IPS-11a (cell line): Measurements from ENCODE around the gene FAM163A.
A peak's percentile ranks its signal among the peaks of the same experiment; 100 is the strongest.
"Not testable (repeated sequence)": the region's sequence is repeated elsewhere in the genome, so short reads cannot be mapped to it uniquely, and the experiment has no call there.

Experiments used
- H3K4me3 ChIP-seq: one replicate; pipeline ENCODE4 v1.5.1; 2013; ENCODE audit warnings: low read depth, low read length, control low read depth

Gene FAM163A

DNA sequence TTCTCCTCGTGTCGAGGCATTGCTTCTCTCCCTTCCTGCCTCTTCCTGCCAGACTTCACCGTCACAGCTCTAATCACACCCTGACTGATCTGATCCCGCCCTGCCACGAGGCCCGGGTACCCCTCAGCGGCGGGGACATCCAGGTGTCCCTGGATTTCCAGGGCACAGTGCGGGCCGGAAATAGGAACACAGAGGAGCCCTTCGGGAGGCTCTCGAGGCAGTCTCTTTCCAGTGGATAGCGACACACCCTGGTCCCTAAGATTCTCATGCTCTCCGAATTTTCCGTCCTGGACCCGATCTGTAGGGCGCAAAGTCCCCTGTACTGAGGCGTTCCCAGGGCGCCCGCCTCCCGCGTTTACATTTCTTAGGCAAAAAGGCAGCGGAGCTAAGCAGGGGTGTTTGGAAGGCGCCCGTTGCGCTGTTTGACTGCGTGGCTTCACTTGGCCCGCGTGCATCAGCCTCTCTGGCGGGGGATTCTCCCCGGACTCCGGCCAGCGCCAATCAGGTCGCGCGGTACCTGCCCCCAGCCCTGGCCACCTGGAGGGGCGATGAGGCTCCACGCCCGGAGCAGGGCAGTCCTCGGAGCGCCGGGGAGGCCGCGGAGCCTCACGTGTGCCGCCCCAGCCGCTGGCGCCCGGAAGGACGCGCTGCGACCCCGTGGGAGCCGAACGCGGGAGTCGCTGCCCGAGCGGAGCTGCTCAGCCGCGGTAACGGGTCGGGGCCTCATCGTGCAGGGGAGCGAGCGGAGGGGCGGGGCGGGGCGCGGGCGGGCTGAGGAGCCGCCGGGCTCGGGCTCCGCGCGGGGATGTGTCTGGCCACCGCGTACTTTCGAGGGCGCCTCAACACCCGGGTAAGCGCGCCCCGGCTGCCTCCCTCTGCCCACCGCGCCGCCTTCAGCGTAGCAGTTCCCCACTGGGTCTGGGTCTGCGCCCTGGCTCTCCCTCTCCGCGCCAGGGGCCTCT lies at the start of gene FAM163A:
Gene FAM163A (plus strand): TSS at position 575 of the 962 bp plus-strand sequence. CDS start 69,807 bp downstream, outside the sequence.
- peak within 1 kb of the TSS; percentile 24 for H3K4me3 ChIP-seq

DNA sequence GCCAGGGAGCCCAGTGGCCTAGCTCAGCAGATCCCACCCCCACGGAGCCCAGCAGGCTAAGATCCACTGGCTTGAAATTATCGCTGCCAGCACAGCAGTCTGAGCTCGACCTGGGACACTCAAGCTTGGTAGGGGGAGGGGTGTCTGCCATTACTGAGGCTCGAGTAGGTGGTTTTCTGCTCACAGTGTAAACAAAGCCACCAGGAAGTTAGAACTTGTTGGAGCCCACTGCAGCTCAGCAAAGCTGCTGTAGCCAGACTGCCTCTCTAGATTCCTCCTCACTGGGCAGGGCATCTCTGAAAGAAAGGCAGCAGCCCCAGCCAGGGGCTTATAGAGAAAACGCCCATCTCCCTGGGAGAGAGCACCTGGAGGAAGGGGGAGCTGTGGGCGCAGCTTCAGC lies 48.6 kb upstream of the FAM163A start:
- not testable (repeated sequence) for H3K4me3 ChIP-seq

DNA sequence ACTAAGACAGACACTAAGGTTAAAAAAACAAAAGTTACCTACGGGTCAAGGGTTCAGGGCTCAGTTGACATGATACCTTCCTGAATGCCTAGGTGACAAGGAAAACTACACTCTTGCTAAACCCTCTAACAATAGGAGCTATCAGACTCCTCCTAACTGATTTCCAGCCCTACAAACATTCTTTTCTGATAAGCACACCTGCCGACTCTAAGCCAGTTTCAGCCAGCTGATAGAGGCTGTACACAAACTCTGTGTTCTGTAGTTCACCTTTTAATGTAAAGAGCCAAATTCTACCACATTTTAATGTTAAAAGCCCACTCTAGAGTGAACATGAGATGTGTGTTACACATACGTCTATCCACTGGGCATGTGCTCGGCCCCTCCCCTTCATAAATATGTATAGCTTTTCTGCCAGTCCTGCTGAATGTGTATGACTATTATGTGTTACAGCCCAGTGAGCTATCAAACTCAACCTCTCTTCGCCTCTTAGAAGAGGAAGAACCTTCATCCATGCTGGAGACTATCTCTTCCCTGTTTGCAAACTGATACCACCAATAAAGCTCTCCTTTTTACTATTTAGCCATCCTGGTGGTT lies 40.0 kb upstream of the FAM163A start:
- H3K4me3 ChIP-seq: no peak overlapping the region

DNA sequence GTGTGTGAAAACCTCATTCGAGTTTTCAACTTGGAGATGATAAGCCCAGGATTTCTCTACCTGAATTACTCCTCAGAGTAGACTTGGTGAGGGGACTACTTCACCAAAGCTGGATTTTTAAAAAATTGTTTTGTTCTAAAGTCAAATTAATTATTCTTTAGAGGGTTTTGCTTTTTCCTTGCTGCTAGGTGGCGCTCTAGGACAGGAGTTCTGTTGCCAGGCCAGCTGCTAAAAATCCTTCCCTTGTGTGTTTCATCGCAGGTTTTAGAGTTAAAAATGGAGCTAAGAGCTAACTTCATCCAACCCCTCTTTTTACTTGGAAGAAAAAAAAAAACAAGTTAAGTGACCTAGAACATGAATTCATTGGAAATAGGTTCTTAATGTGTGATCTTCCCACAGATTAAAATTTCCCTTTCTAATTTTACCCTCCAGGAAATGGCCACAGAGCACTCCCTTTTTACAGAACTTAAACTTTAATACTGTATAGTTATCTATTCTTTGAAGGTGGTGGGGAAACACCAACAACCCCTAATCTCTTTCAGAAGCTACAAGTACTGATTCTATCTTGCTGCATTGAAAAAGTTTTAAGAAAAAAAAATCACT lies 36.7 kb upstream of the FAM163A start:
- H3K4me3 ChIP-seq: no peak overlapping the region

DNA sequence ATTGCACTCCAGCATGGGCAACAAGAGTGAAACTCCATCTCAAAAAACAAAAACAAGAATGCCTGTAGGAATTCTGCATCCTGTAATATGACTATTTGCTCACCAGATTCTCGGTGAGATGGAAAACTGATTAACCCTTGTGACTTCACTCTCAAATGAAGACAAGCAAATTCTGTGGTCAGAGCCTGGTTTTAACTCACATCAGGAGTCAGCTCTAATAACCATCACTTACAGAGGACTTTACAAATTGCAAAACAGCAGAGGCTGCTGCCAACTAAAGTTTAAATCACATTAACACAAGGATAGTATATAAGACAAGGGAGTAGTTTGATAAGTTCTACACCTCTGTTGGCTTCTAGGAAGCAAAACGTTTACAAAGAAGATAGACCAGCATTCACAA lies 35.7 kb upstream of the FAM163A start:
- H3K4me3 ChIP-seq: no peak overlapping the region

DNA sequence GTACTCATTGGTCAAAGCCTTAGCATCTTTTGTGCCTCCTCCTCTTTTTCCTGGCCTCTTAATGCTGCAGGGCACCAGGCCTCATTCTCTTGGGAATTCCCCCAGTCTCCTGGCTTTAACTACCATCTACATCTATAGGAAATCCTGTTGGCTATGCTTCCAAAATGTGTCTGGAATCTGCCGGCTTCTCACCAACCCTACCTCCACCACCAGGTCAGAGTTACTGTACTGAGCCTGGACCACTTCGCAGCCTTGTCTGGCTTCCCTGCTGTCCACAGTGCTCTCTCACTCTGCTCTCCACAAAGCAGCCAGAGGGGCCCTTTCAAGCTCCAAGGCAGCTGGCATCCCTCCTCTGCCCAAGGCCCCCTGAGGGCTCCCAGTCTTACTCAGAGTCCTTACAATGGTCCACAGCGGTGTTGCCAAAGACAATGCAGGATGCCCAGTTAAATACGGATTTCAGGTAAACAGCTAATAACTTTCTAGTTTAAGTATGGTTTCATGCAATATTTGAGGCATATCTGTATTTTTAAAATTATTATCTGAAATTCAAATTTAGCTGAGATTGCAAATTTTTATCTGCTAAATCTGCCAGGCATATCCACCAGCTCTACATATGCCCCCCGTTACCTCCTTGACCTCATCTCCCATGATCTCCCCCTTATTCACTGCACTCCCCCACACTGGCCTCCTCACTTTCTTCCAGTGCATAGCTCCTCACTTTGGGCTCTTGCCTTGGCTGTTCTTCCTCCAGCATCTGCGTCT lies 34.5 kb upstream of the FAM163A start:
- no peak overlapping the region for H3K4me3 ChIP-seq

DNA sequence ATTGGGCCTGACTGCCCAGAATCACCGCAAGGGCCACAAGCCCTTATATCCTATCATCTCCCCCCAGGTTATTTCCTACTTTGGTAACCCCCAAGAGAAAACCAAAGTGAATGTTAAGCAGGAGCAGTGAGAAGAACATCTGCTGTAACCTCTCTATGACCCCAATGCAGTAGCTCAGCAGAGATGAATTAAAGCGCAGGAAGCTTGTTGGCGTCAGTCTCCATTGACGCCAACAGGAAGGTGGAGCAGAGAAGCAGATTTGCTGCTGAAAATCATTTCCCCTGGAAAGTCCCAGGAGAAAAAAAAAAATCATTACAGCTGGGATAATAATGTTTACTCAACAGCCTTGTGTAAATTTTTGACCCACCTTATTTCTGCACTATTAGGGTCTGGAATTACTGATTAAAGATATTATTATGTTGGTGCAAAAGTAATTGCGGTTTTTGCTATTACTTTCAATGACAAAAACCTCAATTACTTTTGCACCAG lies 33.2 kb upstream of the FAM163A start:
- no peak overlapping the region for H3K4me3 ChIP-seq

DNA sequence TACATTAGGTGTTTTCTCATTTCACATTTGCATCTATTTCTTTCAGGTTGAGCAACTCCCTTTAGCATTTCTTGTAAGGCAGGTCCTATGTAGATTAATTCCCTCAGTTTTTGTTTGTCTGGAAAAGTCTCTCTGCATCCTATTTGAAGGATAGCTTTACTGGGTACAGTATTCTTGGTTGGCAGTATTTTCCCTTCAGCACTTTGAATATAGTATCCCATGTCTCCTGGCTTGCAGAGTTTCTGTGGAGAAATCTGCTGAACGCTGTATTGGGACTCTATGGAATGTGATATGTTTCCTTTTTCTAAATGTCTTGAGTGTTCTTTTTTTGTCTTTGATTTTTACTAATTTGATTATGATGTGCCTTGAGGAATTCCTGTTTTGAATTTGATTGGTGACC lies 28.9 kb upstream of the FAM163A start:
- H3K4me3 ChIP-seq: no peak overlapping the region

DNA sequence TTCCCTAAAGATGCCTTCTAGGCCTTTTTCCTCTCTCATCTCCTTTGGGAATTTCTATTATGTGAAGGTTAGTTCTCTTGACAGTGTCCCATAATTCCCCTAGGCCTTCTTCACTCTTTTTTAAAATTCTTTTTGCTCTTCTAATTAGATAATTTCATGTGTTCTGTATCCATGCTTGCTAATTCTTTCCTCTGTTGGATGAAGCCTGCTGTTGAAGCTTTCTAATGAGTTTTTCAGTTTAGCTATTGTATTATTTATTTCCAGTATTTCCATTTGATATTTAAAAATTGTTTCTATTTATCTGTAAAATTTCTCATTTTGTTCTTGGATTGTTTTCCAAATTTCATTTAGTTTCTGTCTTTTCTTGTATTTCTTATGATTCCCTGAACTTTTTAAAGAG lies 28.5 kb upstream of the FAM163A start:
- H3K4me3 ChIP-seq: no peak overlapping the region

DNA sequence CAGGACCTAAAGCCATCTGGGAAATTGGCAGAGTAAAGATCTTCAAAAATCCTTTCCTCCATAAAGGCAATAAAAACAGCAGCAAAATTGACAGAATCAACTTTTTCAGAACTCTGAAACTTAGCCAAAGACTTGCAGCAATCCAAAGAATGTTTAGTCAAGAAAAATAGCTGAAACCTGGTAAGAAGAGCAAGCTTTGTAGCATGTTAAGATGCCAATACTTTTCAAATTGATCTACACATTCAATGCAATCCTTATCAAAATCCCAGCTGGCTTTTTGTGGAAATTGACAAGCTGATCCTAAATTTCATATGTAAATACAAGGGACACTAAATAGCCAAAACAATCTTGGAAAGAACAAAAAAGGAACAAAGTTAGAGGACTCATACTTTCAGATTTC lies 23.8 kb upstream of the FAM163A start:
- no peak overlapping the region for H3K4me3 ChIP-seq

DNA sequence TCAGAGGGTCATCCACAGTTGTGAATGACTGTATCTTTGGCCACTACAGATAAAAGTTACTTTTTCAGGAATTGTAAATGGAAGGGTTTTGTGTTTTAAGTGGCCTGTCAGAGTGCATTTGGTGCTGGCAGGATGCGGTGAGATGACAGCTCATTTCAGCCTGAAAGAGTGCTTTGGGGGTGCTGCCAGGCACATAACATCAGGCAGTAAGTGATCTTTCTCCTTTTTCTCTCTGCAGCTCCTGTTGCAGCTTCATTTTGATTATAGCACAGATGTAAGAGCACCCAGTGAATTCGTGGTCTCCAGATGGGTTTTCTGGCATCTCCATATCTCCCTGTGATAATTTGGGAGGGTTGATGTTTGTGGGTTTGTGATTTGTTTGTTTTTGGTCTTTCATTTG lies 14.8 kb upstream of the FAM163A start:
- no peak overlapping the region for H3K4me3 ChIP-seq

DNA sequence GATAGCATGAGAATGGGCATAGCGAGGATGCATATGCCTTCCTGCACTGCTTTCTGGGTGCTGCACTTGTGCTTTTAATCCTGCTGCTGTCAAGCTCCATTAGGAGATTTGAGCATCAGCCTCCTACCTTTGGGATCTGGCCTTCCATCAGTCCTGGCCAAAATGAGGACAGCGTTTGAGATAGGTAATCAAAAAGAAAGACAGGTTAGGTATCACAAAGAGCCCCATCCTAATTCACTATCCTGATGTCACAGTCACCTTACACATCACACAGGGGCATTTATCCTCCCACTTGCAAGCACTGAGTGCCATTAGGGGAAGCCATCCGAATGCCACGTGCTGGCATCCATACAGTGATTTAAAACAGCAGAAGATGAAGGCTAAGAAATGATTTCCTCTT lies 13.2 kb upstream of the FAM163A start:
- H3K4me3 ChIP-seq: no peak overlapping the region

DNA sequence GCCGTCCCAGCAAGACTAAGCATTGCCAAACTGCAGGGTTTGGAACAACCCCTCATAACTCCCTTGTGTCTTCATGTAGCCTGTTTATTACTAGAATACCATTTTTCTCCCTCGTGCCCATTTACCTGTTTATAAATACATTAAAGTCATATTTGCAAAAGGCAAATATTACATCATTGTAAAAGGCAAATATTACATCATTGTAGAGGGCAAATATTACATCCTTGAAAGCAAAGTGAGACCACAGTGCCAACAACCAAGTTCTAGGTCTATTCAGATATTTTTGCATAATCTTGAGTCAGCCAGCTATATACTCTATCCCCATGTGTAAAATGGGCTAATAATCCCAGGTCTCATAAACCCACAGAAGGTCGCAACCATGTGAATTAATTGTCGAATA lies 11.4 kb upstream of the FAM163A start:
- no peak overlapping the region for H3K4me3 ChIP-seq

DNA sequence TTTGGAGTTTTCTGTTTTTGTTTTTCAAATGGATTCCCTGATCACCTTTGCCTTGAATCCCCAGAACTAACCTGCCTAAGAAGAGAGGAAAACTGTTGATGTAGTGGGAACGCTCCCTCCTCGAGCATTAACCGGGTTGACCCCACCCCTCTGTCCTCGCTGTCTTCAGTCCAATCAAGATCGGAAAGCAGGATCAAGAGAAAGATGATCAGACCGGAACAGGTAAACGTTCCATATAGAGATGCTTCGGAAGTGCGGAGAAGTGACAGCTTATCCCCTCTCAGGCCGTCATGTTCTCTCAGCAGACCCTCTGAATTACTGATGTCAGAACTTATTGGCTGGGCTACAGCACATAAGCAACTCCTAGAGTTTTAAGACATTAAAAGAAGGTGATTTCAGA lies 800 bp upstream of the FAM163A start:
- no peak overlapping the region for H3K4me3 ChIP-seq

DNA sequence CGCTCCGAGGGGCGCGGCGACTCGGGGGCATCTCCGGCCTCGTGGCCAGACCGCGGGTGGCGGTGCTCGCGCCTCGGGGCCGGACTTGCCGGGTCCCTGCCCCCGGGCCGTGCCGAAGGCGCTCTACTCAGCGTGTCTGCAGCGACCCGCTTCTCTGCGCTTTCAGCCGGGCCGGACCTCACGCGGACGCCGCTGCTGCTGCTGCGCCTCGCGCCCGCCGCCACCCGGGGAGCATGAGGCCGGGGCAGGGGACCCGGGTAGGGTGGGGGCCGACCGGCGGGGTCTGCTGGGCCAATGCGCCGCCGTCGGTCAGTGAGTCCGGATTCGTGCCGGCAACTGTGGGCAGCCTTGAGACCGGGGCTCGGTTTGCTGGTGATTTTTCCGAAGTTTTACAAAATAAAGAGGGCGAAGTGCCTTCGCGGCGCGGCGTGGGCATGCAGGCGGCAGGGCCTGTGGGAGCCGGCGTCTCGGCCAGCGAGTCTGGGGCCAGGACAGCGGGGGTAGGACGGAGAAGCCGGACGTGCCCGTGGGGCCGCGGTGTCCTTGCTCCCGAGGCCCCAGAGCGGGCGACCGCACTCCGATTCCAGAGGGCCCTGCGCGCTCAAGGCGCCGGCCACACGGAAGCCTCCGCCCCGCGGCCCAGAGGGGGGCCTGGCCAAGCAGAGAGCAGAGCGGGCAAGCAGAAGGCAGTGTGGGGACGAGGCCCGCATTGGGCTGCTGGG lies 749 bp downstream of the FAM163A start:
- peak overlapping the region; percentile 24 for H3K4me3 ChIP-seq

DNA sequence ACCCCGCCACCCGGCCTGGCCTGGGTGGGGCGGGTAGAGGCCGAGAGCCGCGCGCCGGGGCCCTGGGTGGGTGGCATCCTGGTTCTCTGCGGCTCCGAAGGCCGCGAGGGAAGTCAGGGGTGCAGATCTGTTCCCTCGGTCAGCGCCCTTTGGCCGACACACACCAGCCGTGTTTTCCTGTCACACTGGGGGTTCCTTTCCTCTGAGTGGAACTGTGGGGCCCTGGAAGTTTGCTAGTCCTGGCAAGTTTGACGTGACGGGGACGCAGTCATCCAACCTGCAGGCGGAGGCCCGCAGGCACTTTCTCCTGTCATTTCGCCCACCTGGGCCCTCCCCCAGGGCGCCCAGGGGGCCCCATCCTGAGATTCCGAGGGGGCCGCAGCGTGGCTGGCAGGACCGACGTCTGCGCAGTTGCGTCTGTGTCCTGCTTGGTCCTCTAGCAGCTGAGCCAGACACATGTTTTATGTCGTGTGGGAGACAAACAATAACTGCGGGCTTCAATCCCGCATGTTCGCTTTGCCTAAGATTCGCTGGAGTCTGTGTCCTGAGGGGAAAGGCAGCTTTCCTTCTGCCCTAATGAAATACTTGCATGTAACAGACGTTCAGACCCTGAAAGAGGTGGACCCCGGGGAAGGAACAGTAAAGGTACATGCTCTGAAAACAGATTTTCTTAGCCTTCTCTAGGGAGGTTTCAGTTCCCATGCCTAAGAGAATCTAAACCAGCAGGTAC lies 1.5 kb downstream of the FAM163A start:
- H3K4me3 ChIP-seq: no peak overlapping the region

DNA sequence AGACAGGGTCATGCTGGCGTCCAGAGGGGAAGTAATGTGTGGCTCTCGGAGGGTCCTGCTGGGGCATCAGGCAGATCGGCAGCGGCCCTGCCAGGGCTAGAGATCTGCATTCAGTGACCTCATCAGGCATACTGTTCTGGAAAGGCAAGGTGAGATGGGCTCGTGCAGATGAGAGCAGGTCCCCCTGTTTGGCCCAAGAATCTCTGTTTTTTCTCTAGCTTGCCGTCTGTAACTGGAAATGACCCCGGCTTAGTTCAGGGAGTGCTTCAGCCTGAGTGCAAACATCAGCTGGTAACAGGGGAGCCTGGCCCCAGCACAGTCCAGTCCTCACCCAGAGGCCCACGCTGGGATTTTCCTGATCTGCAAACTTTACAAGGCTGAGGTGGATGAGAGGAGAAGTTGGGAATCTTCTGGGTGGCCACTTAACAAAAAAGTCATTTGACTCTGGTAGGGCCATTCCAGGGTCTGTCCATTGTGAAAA lies 2.1 kb downstream of the FAM163A start:
- no peak overlapping the region for H3K4me3 ChIP-seq

DNA sequence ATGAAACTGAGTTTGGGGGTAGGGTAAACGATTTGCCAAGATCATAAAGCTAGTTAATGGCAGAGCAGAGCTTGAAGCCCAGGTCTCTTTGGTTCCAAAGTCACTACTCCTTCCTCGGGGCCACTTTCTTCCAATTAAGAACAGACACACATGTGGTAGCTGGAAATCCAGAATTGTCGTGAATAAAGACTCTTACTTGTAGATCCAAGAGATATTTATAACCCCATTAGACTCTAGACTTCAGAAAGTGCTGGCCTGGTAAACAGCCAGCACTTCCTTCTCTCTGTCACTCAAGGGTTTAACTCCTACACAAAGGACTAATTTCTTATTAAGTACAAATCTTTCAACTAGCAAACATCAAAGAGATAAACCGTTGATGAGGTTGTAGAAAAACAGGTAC lies 2.7 kb downstream of the FAM163A start:
- H3K4me3 ChIP-seq: no peak overlapping the region

DNA sequence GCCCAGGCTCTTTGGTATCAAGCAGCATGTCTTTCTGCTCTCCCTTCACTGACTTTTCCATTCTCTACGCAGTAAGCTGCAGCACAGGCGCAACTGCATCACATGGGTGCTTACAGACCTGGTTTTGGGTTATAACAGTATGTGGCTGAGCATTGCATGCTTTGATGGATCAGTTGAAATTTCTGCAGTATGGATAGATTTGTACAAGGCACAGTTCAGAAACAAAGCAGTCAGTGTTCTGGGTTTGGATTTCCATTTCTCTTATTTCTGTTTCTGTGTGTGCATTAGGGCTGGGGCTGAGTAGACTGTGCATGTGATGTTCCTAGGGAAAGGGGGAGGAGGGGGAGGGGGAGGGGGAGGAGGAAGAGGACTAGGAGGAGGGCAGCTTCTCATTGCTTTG lies 4.5 kb downstream of the FAM163A start:
- no peak overlapping the region for H3K4me3 ChIP-seq

DNA sequence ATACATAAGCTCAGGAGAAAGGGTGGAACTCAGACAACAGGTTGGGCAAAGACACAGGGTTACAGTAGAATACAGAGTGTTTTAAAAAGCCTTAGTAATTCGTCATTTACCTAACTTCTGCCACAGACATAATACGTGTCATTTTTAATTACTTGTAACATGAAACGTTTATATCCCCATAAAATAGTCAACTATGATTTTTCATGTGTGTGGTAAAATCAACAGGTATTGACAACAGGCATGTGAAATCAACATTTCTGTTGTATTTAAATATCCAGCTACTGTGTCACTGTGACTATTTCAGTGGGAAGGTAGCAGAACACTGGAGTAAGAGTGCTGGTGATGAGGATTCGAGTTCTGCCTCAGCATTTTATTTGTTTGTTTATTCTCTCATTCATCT lies 5.7 kb downstream of the FAM163A start:
- no peak overlapping the region for H3K4me3 ChIP-seq
